B cell (primary cell): ENCODE data around the gene ODC1. TPM values are rescaled to one million over a fixed set of nuclear protein-coding genes. Genes with fewer than 3 reads are reported as not detected.
A peak's percentile ranks its signal among the peaks of the same experiment; 100 is the strongest.

Experiments
- ATAC-seq: fragments of 200-7000 bp; cut with Tn5 transposase; one replicate; pipeline ENCODE4 v1.10.0; 2021; ENCODE audit warnings: low read depth, mild to moderate bottlenecking, moderate number of reproducible peaks, moderate library complexity
- CTCF ChIA-PET: fragments of 350-600 bp; sonication (Branson Sonifier 250); formaldehyde crosslinking; loops from one replicate; lab custom pipeline; 2021; ENCODE audit warnings: antibody characterized with exemption, inconsistent platforms; lab: Charles Lee
- POLR2A ChIA-PET: fragments of 350-600 bp; sonication (Branson Sonifier 250); formaldehyde crosslinking; loops from one replicate; lab custom pipeline; 2021; ENCODE audit warnings: antibody characterized with exemption; lab: Charles Lee
- DNase-seq: peaks from one replicate; pipeline ENCODE4 v3.0.0; 2013
- H2AFZ ChIP-seq: 2 replicates; pipeline ENCODE4 v1.6.1; 2012; ENCODE audit warnings: mild to moderate bottlenecking, low read depth, low read length; ENCODE audit not compliant: insufficient read depth, poor library complexity, severe bottlenecking
- H3K27ac ChIP-seq, 2 donors: 1 replicate in 1 of 2; 2 replicates in 1 of 2; pipeline ENCODE4 v1.5.1; 2012 to 2013; ENCODE audit warnings: low read length in 2 of 2, mild to moderate bottlenecking in 2 of 2, moderate library complexity in 1 of 2
- H3K27me3 ChIP-seq, 4 experiments: fragments of 200-600 bp in 1 of 4; sonication (generic) in 1 of 4; replicated peaks in 1 of 4; 1 replicate in 2 of 4; 2 replicates in 2 of 4; pipeline versions ENCODE4 v1.6.1 to v1.7.0; 2013 to 2016; ENCODE audit warnings: low read length in 3 of 4, mild to moderate bottlenecking in 2 of 4, mixed read lengths in 1 of 4, moderate library complexity in 1 of 4; ENCODE audit not compliant: insufficient read depth in 4 of 4, control insufficient read depth in 3 of 4; ENCODE audit errors: control extremely low read depth in 1 of 4
- H3K36me3 ChIP-seq, 2 experiments: replicated peaks in 1 of 2; 1 replicate in 1 of 2; 2 replicates in 1 of 2; pipeline versions ENCODE4 v1.6.1 to v1.7.1; 2013; ENCODE audit warnings: low read length in 1 of 2; ENCODE audit not compliant: insufficient read depth in 2 of 2, control insufficient read depth in 1 of 2; ENCODE audit errors: control extremely low read depth in 1 of 2, extremely low read depth in 1 of 2
- H3K4me1 ChIP-seq, 2 donors: fragments of 200-600 bp in 1 of 2; sonication (generic) in 1 of 2; 1 replicate in 1 of 2; 2 replicates in 1 of 2; pipeline versions ENCODE4 v1.5.1 to v1.6.1; 2013 to 2017; ENCODE audit warnings: low read length in 2 of 2; ENCODE audit not compliant: control insufficient read depth in 2 of 2, insufficient read depth in 2 of 2
- H3K4me2 ChIP-seq: replicated peaks from 2 replicates; pipeline ENCODE3; 2012; ENCODE audit warnings: mild to moderate bottlenecking, low read depth, low read length; ENCODE audit not compliant: poor library complexity, severe bottlenecking
- H3K4me3 ChIP-seq, 5 experiments: fragments of 200-600 bp in 1 of 5; sonication (generic) in 1 of 5; 1 replicate in 3 of 5; 2 replicates in 2 of 5; pipeline versions ENCODE4 v1.5.1 to v1.7.0; 2011 to 2016; ENCODE audit warnings: low read length in 4 of 5, mild to moderate bottlenecking in 4 of 5, low read depth in 2 of 5, control low read depth in 1 of 5, moderate library complexity in 1 of 5; ENCODE audit not compliant: insufficient read depth in 1 of 5; ENCODE audit errors: control extremely low read depth in 1 of 5, extremely low read depth in 1 of 5
- H3K79me2 ChIP-seq: fragments of 200-600 bp; sonication (generic); one replicate; pipeline ENCODE4 v1.6.0; 2016; ENCODE audit warnings: low read length; ENCODE audit not compliant: control insufficient read depth, insufficient read depth
- H3K9ac ChIP-seq: fragments of 200-600 bp; sonication (generic); 2 replicates; pipeline ENCODE4 v1.6.1; 2017; ENCODE audit warnings: mild to moderate bottlenecking, low read length, moderate library complexity
- H3K9me3 ChIP-seq, 3 donors: one replicate each; pipeline versions ENCODE4 v1.6.1 to v1.7.1; 2013; ENCODE audit warnings: low read length in 2 of 3; ENCODE audit not compliant: control insufficient read depth in 2 of 3, insufficient read depth in 1 of 3; ENCODE audit errors: control extremely low read depth in 1 of 3
- H4K20me1 ChIP-seq: 2 replicates; pipeline ENCODE4 v1.6.0; 2012; ENCODE audit warnings: mild to moderate bottlenecking, low read length; ENCODE audit not compliant: insufficient read depth, control insufficient read depth, poor library complexity, severe bottlenecking
- H3K27ac Mint-ChIP-seq: one replicate; pipeline ENCODE4 v1.8.0; 2021; ENCODE audit warnings: mixed read lengths
- H3K27me3 Mint-ChIP-seq: one replicate; pipeline ENCODE4 v1.8.0; 2021; ENCODE audit warnings: mixed read lengths
- H3K4me1 Mint-ChIP-seq: one replicate; pipeline ENCODE4 v1.8.0; 2021; ENCODE audit warnings: mixed read lengths
- H3K4me3 Mint-ChIP-seq: one replicate; pipeline ENCODE4 v1.8.0; 2021; ENCODE audit warnings: mixed read lengths
- H3K9me3 Mint-ChIP-seq: one replicate; pipeline ENCODE4 v1.8.0; 2022; ENCODE audit warnings: mixed read lengths; ENCODE audit not compliant: insufficient read depth
- CTCF ChIP-seq: fragments of 200-600 bp; IDR thresholded peaks from one replicate; pipeline ENCODE4 v1.8.0; 2022; ENCODE audit warnings: antibody characterized with exemption, mild to moderate bottlenecking
- EZH2 ChIP-seq: IDR thresholded peaks from 2 replicates; pipeline ENCODE4 v1.6.1; 2012; ENCODE audit warnings: borderline replicate concordance, low read depth, mild to moderate bottlenecking, moderate library complexity, low read length; ENCODE audit not compliant: insufficient read depth, poor library complexity, severe bottlenecking
- WGBS: methylation state at CpG from one replicate; pipeline ENCODE4 v1.1.5; 2013; ENCODE audit warnings: missing lambda C conversion rate; ENCODE audit not compliant: insufficient coverage; 5-methylcytosine and 5-hydroxymethylcytosine counted together
- intact Hi-C: fragments of 100-400 bp; cut with micrococcal nuclease; formaldehyde crosslinking; loops from one replicate; pipeline ENCODE4 v1.10.0; 2022
- polyA plus RNA-seq: library from polyadenylated mRNA; depleted of rRNA; stranded (reverse); fragments of >200 nt; gene quantifications from 2 replicates; pipeline ENCODE4 v1.2.3, GENCODE V29; 2012
- total RNA-seq, 2 donors: library from RNA; stranded (reverse); fragments of 120-200 nt in 1 of 2; gene quantifications; 1 replicate in 1 of 2; 2 replicates in 1 of 2; pipeline versions ENCODE4 v1.2.3 to v1.2.4, GENCODE V29; 2013 to 2022

Gene ODC1
- total and polyA plus RNA-seq, 2 donors (not counting 1 experiment from before 2014, with no cell fraction given): 88.7 to 171 TPM

- H3K9me3 Mint-ChIP-seq: no peaks in the 10 kb centered on the region
- H3K4me2 ChIP-seq: no peak overlapping the region
- no CpG with 5 or more reads among the region's 6 CpGs for WGBS
- H3K9ac ChIP-seq: no peak overlapping the region
- H3K27me3 Mint-ChIP-seq: no peaks in the 10 kb centered on the region
- POLR2A ChIA-PET: no interaction called here
- ATAC-seq: no peak
- peaks cover 0 to 5% (median 0%) of the 10 kb centered on the region in 3 donors for H3K9me3 ChIP-seq
- no peak overlapping the region for H3K4me3 ChIP-seq
- H3K27ac Mint-ChIP-seq: no peak overlapping the region
- no peaks in the 10 kb centered on the region for H3K36me3 ChIP-seq
- no peak overlapping the region for H3K4me3 Mint-ChIP-seq
- peaks cover 9% of the 10 kb centered on the region for H4K20me1 ChIP-seq
- DNase-seq: no peak
- CTCF ChIA-PET: interaction anchor here (1.0 to 2.2 kb wide), 3 partner anchors 17 to 417 kb away, joined by 3 to 10 read pairs (median 3); no protein-coding TSS in a partner anchor
- H3K4me1 ChIP-seq: peaks cover 17 to 21% of the 10 kb centered on the region in 2 donors
- H3K27me3 ChIP-seq: no peaks in the 10 kb centered on the region
- no peak overlapping the region for H2AFZ ChIP-seq
- H3K4me1 Mint-ChIP-seq: peaks cover 9% of the 10 kb centered on the region
- peaks cover 9% of the 10 kb centered on the region for H3K79me2 ChIP-seq
- H3K27ac ChIP-seq: no peak overlapping the region
- intact Hi-C loops: no loop called here
- no peak for TF ChIP-seq CTCF
- TF ChIP-seq EZH2: no peak
Observed at GRCh38 chr2:10451819-10452218, 3.7 kb upstream of the ODC1 start.

GRCh38 chr2:10449838-10450691 is 1.9 kb upstream of the ODC1 start:
- intact Hi-C loops: loop anchor here (1.0 to 10.0 kb wide), 8 partner anchors 73 to 1305 kb away; partner anchors contain the start of genes ADAM17, CPSF3, GRHL1 and ITGB1BP1
- ATAC-seq: no peak
- TF ChIP-seq CTCF (no peak), EZH2 (no peak)
- WGBS: 97% methylated on average over 11 of the region's 22 CpGs
- peaks cover 25% of the 10 kb centered on the region for H4K20me1 ChIP-seq
- peaks cover 24% of the 10 kb centered on the region for H3K4me1 Mint-ChIP-seq
- H3K4me3 Mint-ChIP-seq: peak overlapping the region; percentile 64
- ChIA-PET POLR2A (interaction anchor here (0.7 kb wide), 2 partner anchors 42 to 148 kb away, joined by 5 read pairs; no protein-coding TSS in a partner anchor), CTCF (interaction anchor here (1.0 kb wide), 1 partner anchor 15 kb away, joined by 7 read pairs; no protein-coding TSS in a partner anchor)
- H3K27ac ChIP-seq: no peak overlapping the region
- H3K4me1 ChIP-seq: peaks cover 33 to 39% of the 10 kb centered on the region in 2 donors
- H3K27me3 ChIP-seq: no peaks in the 10 kb centered on the region
- no peak overlapping the region for H3K9ac ChIP-seq
- H3K4me3 ChIP-seq: no peak overlapping the region
- peak overlapping the region; percentile 86 for H3K4me2 ChIP-seq
- H3K9me3 ChIP-seq: peaks cover 0 to 5% (median 0%) of the 10 kb centered on the region in 3 donors
- H3K27ac Mint-ChIP-seq: peak overlapping the region; percentile 59
- no peak for DNase-seq
- no peaks in the 10 kb centered on the region for H3K9me3 Mint-ChIP-seq
- H3K27me3 Mint-ChIP-seq: no peaks in the 10 kb centered on the region
- peaks cover 26% of the 10 kb centered on the region for H3K79me2 ChIP-seq
- no peak overlapping the region for H2AFZ ChIP-seq
- H3K36me3 ChIP-seq: no peaks in the 10 kb centered on the region
